NCI-H1105 (cell line): ENCODE measurements around the gene NLRX1.
"Not testable (repeated sequence)": the region's sequence is repeated elsewhere in the genome, so short reads cannot be mapped to it uniquely, and the experiment has no call there.

Experiments
- DNase-seq: peaks from one replicate; lab custom pipeline; 2025; lab: John Stamatoyannopoulos, UW

NLRX1 gene

GRCh38 chr11:119153049-119153818 lies 15.3 kb upstream of the NLRX1 start:
- no peak for DNase-seq

- no peak for DNase-seq
Measured at GRCh38 chr11:119154178-119154577, 14.3 kb upstream of the NLRX1 start.

GRCh38 chr11:119155733-119156492 lies 12.6 kb upstream of the NLRX1 start:
- no peak for DNase-seq

DNA sequence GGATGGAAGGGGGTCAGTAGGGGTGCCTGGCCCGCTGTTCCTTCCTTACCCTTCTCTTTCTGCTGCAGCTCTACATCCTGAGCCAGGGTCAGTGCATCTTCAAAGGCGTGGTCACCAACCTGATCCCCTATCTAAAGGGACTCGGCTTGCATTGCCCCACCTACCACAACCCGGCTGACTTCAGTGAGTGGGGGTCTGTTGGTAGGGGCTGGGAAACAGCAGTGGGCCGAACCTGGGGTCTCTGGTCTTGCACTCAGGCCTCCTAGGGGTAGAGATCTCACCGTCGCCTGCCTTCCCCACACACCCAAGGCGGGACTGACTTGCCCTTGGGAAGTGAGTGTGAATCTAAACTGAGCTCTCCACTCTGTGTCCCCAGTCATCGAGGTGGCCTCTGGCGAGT lies 12.0 kb upstream of the NLRX1 start:
- DNase-seq, result no peak

GRCh38 chr11:119157063-119157462 lies 11.5 kb upstream of the NLRX1 start:
- no peak for DNase-seq

DNA sequence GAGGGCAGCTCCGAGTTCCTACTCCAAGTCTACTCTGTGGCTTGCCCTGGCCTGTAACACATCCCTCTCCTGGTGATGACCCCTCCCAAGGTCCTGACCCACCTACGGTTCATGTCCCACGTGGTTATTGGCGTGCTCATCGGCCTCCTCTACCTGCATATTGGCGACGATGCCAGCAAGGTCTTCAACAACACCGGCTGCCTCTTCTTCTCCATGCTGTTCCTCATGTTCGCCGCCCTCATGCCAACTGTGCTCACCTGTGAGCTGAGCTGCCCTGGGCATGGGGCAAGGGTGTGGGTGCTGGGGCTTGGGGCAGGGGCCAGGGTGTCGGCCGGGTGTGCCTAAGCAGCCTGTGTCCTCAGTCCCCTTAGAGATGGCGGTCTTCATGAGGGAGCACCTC lies 10.1 kb upstream of the NLRX1 start:
- no peak for DNase-seq

DNA sequence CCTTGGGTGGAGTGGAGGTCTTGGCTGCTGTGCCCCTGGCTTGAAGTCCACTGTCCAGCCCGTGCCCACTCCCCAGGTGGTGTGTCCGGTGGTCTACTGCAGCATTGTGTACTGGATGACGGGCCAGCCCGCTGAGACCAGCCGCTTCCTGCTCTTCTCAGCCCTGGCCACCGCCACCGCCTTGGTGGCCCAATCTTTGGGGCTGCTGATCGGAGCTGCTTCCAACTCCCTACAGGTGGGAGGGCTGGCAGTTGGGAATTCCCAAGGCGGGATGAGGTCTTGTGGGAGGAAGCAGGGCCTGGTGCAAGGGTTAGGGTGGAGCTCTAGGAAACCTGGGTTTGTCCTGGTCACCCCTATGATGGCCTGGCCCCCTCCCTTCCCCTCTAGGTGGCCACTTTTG lies 8.4 kb upstream of the NLRX1 start:
- no peak for DNase-seq

DNA sequence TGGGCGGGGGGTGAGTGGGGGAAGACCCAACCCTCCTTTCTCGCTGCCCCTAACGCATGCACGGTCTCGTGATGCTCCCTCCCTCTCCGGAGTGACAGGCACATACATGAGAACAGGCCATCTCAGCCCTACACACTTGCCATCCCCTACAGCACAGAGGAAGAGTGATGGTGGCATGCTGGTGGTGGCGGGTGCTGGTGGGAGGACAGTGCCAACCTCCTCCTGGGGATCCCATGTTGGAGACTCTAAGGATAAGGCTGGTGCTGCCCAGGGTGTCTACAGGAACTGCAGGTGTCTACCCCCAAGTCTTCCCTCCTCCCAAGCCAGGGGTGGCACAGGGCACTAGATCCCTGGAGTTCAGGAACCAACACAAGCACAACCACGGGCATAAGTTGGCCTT lies 6.7 kb upstream of the NLRX1 start:
- no peak for DNase-seq

GRCh38 chr11:119166368-119167076 lies 2.0 kb upstream of the NLRX1 start:
- no peak for DNase-seq

DNA sequence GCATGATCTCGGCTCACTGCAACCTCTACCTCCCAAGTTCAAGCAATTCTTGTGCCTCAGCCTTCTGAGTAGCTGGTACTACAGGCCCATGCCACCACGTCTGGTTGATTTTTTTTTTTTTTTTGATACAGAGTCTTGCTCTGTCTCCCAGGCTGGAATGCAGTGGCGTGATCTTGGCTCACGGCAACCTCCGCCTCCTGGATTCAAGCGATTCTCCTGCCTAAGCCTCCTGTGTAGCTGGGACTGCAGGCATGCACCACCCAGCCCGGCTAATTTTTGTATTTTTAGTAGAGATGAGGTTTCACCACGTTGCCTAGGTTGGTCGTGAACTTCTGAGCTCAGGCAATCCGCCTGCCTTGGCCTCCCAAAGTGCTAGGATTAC lies 1.5 kb upstream of the NLRX1 start:
- DNase-seq, result not testable (repeated sequence)

GRCh38 chr11:119167933-119168332 lies 592 bp upstream of the NLRX1 start:
- no peak for DNase-seq

DNA sequence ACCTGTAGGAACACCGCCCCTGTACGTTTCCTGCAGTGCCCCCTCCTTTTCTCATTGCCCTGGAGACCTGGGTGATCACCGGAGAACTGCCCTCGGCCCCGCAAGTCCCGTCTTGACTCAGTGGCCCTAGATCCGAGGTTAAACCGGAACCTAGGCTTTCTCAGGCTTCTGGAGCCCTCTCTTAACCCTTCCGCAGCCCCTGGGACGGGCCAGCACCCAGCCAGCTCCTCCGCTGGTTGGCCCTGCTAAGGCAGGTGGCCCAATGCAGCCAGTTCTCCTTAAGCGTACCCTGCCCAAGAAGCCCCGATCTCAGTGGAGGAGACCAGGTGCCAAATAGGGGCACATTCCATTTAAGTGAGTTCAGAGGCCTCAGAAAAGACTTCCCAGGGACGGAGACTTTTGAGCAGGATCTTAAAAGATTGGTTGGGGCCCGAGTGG lies 776 bp downstream of the NLRX1 start:
- DNase-seq, result no peak

DNA sequence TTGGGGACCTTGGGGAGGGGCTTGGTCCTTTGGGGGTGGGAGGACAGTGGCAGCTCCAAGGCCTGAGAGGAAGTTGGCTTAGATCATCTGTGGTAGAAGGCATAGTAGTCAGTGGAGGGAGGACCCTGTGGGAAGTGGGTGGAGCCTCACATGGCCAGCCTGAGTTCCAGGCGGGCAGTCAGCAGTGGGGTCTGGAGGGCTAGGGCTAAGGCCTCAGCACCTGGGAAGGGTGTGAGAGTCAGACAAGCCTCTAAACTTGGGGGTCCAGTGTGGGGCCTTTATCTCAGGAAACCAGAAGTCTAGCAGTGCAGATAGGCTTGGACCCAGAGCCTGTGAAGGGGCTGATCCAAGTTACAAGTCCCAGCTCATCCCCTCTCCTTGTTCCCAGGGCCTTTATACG lies 4.0 kb downstream of the NLRX1 start:
- no peak for DNase-seq

GRCh38 chr11:119173453-119173852 lies 4.9 kb downstream of the NLRX1 start:
- no peak for DNase-seq

DNA sequence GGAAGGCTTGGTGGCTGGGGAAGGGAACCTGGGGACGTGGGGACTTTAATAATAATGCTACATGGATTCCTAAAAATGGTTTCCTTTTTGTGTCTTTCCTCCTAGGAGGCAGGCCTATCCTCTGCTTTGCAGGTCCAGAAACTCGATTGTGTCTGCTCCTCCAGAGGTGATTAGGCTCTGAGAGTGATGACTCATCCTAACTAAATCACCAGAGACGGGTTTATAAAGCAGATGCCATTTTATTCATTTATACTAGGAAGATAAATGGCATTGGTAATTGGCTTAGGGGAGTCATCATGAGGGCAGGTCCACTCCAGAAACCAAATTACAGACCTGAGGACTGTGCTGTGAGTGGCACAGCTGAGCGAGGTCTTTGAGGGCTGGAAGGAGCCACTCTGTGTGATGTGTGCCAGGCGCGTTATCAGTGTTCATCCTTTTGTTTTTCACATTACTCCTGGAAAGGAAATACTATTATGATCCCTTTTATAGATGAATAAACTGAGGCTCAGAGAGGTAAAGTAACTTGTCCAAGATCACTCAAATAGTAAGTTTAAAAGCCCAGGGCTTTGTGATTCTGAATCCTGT lies 7.1 kb downstream of the NLRX1 start:
- DNase-seq, result no peak

- no peak for DNase-seq
Measured at GRCh38 chr11:119178166-119178680, 9.7 kb downstream of the NLRX1 start.

GRCh38 chr11:119179342-119179741 lies 10.8 kb downstream of the NLRX1 start:
- no peak for DNase-seq

DNA sequence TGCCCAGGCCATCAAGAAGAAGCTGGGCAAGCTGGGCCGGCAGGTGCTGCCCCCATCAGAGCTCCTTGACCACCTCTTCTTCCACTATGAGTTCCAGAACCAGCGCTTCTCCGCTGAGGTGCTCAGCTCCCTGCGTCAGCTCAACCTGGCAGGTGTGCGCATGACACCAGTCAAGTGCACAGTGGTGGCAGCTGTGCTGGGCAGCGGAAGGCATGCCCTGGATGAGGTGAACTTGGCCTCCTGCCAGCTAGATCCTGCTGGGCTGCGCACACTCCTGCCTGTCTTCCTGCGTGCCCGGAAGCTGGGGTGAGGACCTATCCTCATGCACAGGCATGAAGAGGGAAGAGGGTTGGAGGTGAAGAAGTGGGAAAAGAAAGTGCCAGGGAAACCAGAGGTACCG lies 11.5 kb downstream of the NLRX1 start:
- peak; percentile 99 for DNase-seq

DNA sequence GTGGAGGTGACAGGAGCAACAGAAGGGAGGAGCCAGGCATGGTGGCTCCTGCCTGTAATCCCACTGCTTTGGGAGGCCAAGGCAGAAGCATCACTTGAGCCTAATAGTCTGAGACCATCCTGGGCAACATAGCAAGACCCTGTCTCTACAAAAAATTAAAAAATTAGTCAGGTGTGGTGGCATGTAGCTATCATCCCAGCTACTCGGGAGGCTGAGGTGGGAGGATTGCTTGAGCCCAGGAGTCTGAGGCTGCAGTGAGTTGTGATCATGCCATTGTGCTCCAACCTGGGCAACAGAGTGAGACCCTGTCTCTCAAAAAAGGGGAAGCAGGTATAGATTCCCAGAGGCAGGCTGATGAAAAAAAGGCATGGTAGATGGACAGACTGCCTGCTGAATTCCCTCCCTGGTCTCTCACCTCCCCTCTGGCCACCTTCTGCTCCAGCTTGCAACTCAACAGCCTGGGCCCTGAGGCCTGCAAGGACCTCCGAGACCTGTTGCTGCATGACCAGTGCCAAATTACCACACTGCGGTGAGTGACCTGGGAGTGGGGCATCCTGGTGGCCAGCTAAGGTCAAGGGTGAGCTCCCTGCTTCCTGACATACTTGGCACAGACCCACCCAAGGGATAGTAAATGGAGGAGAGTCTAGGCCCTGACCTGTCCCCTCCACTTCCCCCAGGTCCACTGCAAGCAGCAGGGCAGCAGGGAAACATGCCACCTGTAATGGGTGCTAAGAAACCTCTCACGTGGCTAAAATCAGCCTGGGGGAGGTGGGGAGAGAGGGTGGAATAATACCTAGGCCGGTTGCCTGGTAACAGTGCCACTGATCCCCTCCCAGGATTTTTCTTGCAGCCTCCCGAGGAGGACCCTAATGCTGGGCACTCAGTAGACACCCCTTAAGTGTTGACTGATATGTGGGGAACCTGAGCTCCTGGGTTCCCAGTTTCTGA lies 12.5 kb downstream of the NLRX1 start:
- DNase-seq, result no peak

- DNase-seq, result peak; percentile 64
Measured at GRCh38 chr11:119181677-119182412, 13.3 kb downstream of the NLRX1 start.
